ENCODE results near the gene NDUFAB1.
A peak's percentile ranks its signal among the peaks of the same experiment; 100 is the strongest.
"Not testable (repeated sequence)": the region's sequence is repeated elsewhere in the genome, so short reads cannot be mapped to it uniquely, and the experiment has no call there.

The NDUFAB1 gene

GRCh38 chr16:23595951-23596720 lies at the start of gene NDUFAB1:
NDUFAB1 (minus strand) TSS chr16:23596316; CDS start chr16:23596290, 26 bp downstream.
- peak; percentile 32 for DNase-seq

- no peak for DNase-seq
These were observed 46.2 kb upstream of the NDUFAB1 start for GRCh38 chr16:23642246-23642774.

- DNase-seq: peak; percentile 69
These were observed 45.0 kb upstream of the NDUFAB1 start, which contains the start of the genes DCTN5 and PALB2 for GRCh38 chr16:23640931-23641765. DCTN5 (plus strand) TSS chr16:23641466; CDS start chr16:23641543, 77 bp downstream. PALB2 (minus strand) TSS chr16:23641310; CDS start chr16:23641157, 153 bp downstream.

GRCh38 chr16:23640615-23640930 lies 44.5 kb upstream of the NDUFAB1 start:
- no peak for DNase-seq

- DNase-seq: no peak
These were observed 39.8 kb upstream of the NDUFAB1 start for GRCh38 chr16:23635958-23636357.

- no peak for DNase-seq
These were observed 38.4 kb upstream of the NDUFAB1 start for GRCh38 chr16:23634461-23635036.

- not testable (repeated sequence) for DNase-seq
These were observed 35.8 kb upstream of the NDUFAB1 start for GRCh38 chr16:23631874-23632273.

GRCh38 chr16:23629516-23629915 lies 33.4 kb upstream of the NDUFAB1 start:
- DNase-seq: no peak

GRCh38 chr16:23624092-23624491 lies 28.0 kb upstream of the NDUFAB1 start:
- DNase-seq: no peak

- DNase-seq: no peak
These were observed 19.7 kb upstream of the NDUFAB1 start for GRCh38 chr16:23615805-23616204.

- no peak for DNase-seq
These were observed 15.8 kb upstream of the NDUFAB1 start for GRCh38 chr16:23611936-23612335.

GRCh38 chr16:23610905-23611304 lies 14.8 kb upstream of the NDUFAB1 start:
- DNase-seq: not testable (repeated sequence)

GRCh38 chr16:23609929-23610328 lies 13.8 kb upstream of the NDUFAB1 start:
- DNase-seq: no peak

- no peak for DNase-seq
These were observed 12.1 kb upstream of the NDUFAB1 start for GRCh38 chr16:23608194-23608593.

- DNase-seq: no peak
These were observed 11.6 kb upstream of the NDUFAB1 start for GRCh38 chr16:23607726-23608125.

GRCh38 chr16:23597003-23597756 lies 1.1 kb upstream of the NDUFAB1 start:
- DNase-seq: peak; percentile 7

- DNase-seq: no peak
These were observed 718 bp downstream of the NDUFAB1 start for GRCh38 chr16:23595246-23595950.

- DNase-seq: no peak
These were observed 1.9 kb downstream of the NDUFAB1 start for GRCh38 chr16:23594186-23594585.

GRCh38 chr16:23590181-23590580 lies 5.9 kb downstream of the NDUFAB1 start:
- no peak for DNase-seq

GRCh38 chr16:23587726-23588125 lies 8.4 kb downstream of the NDUFAB1 start:
- DNase-seq: no peak

GRCh38 chr16:23584186-23585076 lies 11.7 kb downstream of the NDUFAB1 start:
- no peak for DNase-seq
